ENCODE measurements around the gene NCOA3.

Gene NCOA3

DNA sequence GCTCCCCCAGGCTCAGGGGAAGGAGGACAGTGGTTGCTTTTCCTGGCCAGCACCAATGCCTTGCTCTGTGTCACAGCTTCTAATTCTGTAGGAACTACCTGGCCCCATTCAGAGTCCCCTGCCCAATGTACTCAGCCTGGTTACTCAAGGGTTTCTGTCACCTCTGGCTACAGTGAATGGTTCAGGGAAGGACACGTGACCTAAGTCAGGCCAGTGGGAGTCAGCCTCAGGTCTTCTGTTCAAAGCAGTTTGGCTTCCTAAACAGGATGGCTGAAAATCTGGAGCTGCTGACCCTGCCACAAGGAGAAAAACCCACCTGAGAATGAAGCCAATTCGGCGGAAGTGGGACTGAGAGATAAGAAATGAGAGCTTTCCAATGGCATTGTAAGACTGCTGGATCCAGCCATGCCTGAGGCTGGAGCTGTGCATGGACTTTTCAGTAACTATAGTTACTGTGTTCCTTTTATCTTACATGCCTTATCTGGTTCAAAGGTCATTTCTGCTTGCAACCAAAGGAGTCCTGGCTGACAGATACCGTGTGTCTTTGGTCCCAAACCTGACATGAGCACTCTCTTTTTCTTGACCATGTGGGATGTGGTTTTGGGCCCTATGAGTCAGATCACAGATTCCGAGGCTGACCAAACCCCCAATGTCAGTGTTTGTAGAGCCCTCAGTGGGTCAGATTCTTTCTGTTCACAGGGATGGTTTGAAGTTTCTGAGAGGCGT is 179.3 kb downstream of the NCOA3 start:
- DNase-seq (ENCODE audit: low spot score) = no peak

DNA sequence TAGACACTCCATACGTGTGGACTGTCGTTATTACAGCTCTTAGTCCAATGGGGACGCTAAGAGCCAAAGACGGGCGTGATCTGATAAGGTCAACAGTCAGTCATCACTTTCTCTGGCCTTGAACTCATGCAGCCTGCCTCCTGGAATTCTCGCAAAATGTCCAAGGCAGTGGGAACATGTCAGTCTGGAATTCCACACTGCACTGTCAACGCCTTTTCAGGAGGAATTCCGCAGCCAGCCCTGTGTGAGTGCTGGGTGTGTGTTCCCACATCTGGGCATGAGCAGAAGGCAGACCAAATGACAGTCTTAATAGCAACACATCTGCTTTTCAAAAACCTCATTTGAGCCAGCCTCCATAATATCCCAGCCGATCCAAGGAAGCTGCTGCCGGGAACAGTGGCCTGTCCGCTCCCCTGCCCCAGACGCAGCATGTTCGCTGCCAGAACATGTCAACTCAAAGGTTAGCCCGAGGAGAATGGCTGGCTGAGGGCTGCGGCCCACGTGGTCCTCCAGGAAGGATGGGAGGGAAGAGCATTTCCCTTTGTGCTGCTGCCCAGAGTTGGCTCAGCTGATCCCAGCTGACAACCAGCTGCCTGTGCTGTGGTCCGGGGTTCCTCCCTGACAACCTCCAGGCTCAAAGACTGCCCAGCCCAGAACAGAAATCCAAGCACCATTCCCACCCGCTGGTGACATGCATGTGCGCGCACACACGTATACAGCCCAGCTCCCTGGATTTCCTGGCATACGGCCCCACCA is 180.5 kb downstream of the NCOA3 start:
- DNase-seq (ENCODE audit: low spot score) = no peak

DNA sequence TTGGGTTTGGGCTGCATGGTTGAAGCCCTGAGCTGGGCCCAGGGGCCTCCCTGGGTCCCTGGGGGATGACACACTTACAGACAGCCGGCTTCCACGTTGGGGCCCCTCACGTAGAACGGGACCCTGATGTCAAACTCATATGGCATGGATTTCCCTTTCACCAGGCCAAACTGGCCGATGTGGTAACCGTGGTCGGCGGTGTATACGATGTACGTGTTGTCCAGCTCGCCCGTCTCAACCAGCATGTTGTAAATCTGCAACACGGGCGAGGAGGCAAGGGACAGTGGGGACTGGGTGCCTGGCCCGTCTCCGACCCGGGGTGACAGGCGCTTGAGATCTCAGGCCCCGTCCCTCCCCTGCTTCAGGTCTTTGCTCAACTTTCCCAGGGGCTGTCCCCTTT is 181.2 kb downstream of the NCOA3 start:
- no peak for DNase-seq (ENCODE audit: low spot score)

DNA sequence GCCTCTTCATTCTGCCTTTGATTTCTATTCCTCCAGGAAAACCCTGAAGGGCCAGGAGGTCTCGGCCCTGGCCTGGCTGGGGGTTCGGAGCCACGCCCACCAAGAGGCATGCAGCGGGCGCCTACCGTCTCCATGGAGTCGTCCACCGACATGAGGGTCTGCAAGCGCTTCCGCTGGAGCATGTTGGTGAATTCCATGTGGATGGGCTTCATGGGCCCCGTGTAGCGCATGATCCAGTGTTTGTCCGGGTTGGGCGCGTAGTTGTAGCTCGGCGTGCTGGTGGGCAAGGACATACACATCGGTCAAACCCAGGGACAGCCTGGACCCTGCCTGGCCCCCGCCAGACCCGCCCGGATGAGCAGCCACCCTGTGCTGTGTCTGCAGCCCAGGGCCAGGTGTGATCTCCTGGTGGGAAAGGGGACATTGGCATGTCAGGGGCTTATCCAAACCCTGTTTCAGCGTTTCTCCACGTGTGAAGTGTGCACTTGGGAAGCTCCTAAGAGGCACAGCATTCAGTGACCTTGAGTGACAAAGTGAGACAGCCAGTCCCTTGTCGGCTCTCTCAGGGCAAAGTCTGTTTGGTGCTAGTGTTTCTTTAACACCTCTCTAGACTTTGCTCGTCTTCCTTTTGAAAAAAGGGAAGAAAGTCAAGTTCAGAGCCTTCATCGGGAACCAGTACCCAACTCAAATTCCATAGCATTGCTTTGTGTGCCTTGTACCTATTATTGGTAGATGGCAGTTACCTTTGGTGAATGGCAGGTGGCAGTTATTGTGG is 182.8 kb downstream of the NCOA3 start:
- DNase-seq (ENCODE audit: low spot score) = no peak

DNA sequence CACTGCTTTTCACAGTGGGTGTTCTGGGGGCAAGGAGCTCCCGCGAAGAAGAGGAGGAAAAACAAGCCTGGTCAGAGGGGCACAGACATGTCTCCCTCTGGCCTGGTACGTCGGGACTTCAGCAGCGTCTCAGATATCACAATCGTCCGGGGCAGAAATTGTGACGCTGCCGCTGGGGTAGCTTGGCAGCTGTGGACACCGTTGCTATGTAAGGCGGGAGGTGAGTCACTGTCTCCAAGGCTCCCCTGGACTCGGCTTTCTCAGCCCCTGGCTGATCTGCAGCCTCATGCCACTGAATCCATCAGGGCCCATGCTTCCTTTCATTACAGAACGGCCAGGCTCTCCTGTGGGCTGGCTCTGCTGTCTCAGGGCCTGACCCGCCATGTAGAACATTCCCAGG is 184.9 kb downstream of the NCOA3 start:
- no peak for DNase-seq (ENCODE audit: low spot score)

DNA sequence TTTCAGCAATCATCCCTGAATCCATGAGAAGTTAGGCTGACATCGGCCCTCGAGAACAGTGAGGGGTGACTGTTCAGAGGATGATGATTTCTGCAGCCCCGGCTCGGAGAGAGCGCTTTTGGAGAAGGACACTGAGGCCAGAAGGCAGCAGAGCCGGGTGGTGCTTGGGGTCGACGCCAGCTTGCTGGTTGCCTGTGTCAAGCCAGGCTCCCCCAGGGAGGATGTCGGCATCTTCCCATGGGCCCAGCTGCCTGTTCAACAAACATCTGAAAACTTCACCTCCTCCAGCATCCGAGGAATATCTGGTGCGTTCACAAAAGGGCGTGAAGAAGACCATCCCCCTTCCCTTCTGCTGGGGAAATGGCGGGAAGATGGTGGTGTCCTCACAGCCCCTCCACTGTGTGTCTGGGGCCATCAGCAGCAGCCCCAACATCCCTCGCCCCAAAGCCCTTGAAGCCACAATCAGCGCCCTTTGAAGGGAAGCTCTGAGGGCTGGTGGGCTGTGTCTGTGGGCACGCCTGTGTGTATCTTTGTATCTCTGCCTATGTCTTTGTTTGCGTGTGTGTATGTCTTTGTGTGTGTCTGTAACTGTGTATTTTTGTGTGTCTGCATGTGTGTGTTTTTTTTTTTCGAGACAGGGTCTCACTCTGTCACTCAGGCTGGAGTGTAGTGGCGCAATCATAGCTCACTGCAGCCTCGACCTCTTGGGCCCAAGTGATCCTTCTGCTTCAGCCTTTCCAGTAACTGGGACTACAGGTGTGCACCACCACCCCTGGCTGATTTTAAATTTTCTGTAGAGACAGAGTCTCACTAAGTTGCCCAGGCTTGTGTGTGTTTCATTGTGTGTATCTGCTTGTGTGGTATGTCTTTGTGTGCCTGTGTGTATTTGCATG is 185.7 kb downstream of the NCOA3 start:
- DNase-seq (ENCODE audit: low spot score) = no peak

DNA sequence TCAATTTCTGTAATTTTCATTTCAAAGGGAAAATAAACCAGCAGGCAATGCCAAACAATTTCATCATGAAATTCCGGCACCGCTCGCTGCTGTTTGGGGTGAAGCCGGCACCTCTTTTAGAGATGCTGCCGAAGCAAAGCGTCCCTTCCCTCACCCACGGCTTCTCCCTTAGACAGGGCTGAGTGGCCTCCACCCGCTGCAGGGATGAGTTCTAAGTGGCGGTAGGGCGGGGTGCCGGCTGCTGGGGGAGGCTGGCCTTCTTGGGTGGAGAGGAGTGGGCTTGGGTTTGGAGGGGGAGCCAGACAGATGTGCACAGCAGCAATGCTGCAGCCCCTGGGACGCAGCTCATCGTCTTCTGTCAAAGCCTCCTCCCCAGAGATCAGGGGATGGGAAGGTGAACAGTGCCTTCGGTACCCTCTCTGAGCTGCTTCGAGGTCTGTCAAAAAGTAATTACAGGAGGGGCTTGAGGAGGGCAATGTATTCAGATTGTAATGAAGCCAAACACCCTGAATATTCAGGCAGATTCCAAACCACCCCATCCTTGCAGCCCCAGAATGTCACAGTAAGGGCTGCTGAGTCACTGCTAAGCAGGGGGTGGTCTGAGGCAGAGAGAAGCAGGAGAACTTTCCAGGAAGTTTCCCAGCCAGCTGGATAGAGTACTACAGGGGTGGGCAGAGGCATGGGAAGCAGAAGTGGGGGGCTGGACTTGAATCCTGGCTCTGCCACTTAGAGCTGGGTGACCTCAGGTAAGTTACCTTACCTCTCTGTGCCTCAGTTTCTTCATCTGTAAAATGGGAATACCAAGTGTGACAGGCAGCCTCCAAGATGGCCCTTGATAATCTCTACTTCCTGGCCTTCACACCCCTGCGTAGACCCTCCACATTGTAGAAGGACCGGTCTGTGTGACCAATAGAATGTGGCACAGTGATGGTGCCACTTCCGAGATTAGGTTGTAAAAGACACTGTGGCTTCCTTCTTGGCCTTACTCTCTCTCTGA is 187.0 kb downstream of the NCOA3 start:
- no peak for DNase-seq (ENCODE audit: low spot score)

DNA sequence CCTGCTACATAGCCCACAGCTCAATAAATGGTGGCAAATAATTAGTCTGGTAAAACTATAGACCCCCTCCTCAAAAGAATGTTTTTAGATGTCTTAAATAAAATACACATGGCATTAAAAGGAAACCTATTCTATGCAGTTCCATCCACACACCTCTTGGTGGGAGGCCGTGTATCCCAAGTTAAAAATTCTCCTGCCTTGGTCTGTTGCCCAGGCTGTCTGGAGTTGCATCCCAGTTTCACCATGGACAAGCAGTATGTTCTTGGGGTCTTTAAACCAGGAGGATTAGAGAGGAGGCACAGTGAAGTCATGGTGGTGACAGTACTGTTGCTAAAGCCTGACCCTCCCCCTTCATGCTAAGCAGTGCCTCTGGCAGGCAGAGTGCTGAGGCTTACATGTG is 188.0 kb downstream of the NCOA3 start:
- no peak for DNase-seq (ENCODE audit: low spot score)

DNA sequence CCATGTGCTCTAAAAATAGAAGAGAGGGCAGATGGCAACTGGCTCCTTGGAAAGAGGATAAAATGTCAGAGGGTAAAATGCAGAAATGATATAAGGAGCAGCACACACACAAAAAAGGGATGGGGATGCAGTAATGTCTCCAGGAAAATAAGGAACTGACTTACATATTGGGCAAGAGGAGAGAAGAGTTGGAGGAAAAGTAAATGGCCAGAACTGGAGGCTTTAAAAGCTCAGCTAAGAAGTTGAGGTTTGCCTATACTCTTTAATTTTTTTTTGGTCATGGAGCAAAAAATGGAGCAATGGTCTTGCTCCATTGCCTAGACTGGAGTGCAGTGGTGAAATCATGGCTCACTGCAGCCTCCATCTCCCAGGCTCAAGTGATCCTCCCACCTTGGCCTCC is 189.9 kb downstream of the NCOA3 start:
- DNase-seq (ENCODE audit: low spot score) = no peak

DNA sequence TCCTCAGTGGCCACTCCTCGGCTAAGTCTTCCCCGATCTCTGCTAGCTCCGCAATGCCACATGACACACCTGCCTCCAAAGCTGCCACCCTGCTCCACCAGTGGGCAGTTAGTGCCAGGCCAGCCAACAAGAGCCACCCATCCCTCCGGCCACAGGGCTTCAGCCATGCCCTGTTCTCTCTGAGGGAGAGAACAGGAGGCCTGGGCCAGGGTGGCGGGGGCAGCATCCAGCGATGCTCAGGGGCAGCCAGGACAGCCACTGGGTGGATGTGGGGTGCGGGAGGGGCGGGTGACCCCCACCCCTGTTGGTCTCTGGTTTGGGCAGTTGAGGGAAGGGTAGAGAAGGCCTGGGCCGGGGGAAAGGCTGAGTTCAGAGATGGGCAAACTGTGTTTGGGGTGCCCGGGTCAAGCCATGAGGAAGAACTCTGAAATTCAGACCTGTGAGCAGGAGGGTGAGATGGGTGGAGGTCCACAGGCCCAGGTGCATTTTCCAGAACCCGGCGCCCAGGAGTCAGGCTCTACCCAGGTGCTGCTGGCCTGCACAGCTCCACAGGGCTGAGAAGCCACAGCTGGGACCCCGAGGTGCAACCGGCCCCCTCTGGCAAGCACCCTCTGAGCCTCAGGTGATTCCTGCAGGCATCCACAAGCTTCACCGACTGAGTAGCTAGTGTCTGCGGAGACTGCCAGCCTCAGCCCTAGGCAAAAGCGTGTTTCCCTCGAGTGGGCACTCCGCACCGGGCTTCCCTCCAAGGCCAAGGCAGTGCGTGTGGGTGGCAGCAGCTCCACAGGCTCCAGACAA is 192.5 kb downstream of the NCOA3 start:
- no peak for DNase-seq (ENCODE audit: low spot score)

DNA sequence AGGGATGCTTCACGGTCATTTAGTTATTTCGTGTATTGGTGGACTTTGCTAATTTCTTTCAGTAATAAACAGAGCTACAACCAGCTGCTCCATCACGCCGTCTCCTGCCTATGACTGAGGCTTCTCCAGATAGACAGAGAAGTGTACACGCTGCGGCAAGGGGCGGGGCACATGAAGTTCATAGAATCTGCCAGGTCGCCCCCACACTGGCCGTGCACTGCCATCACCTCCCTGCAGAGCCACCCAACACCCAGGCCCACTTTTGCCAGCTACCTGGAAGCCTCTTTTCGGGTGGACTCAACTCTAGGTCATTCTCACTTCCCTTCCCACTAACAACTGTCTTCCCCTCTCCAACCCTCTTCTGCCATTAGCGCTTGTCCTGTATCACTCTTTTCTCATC is 195.2 kb downstream of the NCOA3 start:
- no peak for DNase-seq (ENCODE audit: low spot score)

DNA sequence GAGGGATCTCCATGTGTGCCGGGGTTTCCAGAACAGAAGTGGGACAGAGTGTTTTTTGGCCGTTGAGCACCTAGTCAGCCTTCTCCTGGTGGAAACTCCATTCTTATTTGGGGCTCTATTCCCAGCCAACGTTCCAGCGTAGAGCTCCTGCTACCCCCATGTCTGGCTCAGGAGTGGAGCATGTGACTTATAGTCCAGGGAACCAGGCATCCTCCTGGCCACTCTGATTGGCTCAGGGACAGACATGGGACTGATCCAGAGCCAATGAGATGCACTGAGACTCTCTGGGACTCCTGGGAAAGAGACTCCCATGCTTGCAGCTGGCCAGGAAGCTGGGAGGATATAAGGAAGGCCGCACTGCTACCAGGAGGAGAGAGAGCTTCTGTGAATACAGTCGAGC is 196.5 kb downstream of the NCOA3 start:
- DNase-seq (ENCODE audit: low spot score) = no peak

DNA sequence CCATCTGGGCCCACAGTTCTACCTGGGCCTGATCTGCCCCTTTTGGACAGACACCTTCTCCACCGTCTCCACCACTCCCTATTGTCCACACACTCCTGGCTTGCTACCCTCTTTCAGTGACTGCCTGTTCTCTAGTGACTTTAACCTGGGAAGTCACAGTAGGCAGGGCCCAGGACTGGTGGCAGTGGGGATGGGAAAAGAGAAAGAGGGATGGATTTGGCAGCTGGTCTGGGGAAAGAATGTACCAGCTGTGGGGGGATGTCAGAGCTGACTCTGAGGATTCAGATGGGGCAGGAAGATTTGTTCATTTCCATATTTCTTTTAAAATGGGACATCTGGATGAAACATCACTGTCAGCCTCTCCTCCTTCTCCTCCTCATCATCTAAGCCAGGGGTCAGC is 198.1 kb downstream of the NCOA3 start:
- no peak for DNase-seq (ENCODE audit: low spot score)

DNA sequence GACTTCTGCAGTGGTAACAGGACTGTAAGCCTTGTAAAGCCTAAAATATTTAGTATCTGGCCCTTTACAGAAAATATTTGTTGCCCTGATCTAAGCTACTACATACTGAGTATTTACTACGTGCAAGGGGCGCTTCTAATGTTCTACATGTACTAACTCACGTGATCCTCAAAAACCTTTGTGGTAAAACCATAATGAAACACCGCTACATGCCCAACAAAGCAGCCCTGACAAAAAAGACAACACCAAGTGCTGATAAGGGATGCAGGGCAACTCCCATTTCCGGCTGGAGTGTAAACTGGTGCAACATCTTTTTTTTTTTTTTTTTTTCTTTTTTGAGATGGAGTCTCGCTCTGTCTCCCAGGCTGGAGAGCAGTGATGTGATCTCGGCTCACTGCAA is 198.6 kb downstream of the NCOA3 start:
- no peak for DNase-seq (ENCODE audit: low spot score)

DNA sequence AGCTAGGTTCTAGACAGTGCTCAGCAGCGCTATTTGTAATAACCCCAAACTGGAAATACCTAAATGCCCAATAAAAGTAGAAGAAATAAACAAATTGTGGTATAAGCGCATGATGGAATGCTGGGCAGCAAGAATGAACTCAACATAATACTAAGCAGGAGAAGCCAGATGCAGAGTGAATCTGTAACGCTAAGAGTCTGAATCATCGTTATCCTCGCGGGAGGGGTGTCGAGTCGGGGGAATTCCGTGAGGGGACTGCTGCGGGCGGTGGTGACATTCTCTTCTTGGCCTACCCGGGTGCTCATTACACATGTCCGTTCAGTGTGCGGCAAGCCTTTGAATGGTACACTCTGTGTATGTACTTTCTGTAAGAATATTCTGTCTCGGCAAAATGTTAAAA is 199.9 kb downstream of the NCOA3 start:
- DNase-seq (ENCODE audit: low spot score) = no peak

DNA sequence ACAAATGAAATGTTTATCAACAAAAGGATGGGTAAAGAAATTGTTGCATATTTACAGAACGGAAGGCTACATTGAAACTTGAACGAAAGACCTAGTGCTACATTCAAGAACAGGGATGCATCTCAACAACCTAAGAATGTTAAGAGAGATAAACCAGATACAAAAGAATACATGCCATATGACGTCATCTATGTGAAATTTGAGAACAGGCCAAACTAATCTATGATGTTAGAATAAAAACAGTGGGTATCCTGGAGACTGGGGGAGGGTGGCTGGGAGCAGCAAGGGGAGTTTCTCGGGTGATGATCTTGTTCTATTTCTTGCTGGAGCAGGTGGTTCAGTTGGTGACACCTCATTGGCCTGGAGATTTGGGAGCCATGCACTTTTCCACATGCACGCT is 202.1 kb downstream of the NCOA3 start:
- DNase-seq (ENCODE audit: low spot score) = no peak

DNA sequence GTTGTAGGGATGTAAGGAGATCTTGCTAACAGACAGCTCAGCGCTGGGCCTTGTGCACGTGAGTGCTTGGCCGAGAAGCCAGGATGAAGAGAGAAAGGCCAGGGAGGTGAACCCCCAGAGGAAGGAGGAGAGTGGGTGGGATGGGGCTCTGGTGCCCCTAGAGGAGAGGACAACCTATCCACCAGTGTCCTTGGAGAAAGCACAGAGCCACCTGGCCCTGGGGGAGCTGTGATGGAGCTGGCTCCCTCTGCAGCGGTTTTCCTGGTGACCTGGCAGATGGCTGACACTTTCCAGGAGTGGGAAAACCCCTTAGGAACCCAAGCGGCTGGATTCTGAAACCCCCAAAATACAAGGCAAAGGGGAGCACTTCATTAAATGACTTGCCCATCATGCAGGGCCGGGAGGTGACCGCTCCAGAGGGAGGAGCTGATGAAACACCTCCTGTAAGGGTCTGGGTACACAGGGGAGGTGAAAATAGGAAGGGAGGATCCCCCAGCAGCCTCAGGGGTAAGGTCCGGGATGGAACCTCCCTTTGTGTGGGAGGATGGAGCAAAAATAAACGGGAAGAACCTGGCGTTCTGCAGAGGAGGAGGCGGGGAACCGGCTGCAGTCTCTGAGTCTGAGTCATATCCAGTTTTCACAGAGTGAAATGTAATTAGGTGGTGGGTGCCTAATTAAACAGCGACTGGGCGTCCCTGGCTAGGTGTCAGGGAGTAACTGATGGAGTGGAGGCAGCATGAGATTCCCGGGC is 203.2 kb downstream of the NCOA3 start:
- DNase-seq (ENCODE audit: low spot score) = no peak

DNA sequence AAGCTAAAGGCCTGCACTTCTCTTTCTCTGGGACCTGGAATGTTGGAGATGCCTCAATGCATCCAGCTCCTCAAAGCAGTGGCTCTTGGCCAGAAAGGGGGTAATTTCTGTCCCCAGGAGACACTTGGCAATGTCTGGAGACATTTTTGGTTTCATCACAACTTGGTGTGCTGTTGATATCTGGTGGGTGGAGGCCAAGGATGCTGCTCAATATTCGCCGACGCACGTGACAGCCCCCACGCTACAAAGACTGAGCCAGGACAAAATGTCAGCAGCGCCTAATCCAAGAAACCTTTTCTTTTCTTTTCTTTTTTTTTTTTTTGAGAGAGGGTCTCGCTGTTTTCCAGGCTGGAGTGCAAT is 203.8 kb downstream of the NCOA3 start:
- DNase-seq (ENCODE audit: low spot score) = no peak

DNA sequence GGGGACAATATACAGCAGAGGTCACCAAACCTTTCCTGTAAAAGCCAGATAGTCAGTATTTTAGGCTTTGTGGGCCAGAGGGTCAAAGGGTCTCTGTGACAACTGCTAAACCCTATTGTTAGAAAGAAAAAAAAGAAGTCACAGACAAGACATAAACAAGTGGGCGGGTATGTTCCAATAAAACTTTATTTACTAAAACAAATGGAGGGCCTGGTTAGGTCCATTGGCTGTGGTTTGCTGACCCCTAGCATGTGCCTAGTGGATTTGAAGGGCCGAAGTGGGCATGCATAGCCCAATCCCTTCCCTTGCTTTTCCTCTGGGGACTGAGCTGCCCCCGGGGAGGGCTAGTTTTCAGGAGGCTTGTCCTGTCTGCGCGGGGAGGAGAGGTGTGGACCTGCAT is 204.7 kb downstream of the NCOA3 start:
- no peak for DNase-seq (ENCODE audit: low spot score)

All from D341Med (cell line).